ENCODE results near the gene DENND10.

- TF ChIP-seq CTCF (conservative IDR thresholded peaks at IDR 0.05) (no peak), ZFX (IDR thresholded peaks at IDR 0.05) (no peak)
These were observed 22.0 kb downstream of the DENND10 start for GRCh38 chr10:119125942-119126341.

Measured in C4-2B (cell line).